DOHH2 (cell line): ENCODE data around the gene COL18A1.

Source experiments
- EZH2phosphoT487 ChIP-seq: fragments of 200-600 bp; sonication (generic); IDR thresholded peaks from 2 replicates; pipeline ENCODE4 v1.6.1; 2017; ENCODE audit warnings: borderline replicate concordance, mild to moderate bottlenecking, antibody characterized with exemption, low read length, moderate library complexity, mixed read lengths
- TF ChIP-seq, protein P1 (sequence below): fragments of 200-600 bp; sonication (generic); IDR thresholded peaks from one replicate; pipeline ENCODE4 v1.5.1; 2014; ENCODE audit warnings: antibody characterized with exemption, mild to moderate bottlenecking, low read depth, low read length; ENCODE audit not compliant: poor library complexity, severe bottlenecking

- TF ChIP-seq, protein P1, sequence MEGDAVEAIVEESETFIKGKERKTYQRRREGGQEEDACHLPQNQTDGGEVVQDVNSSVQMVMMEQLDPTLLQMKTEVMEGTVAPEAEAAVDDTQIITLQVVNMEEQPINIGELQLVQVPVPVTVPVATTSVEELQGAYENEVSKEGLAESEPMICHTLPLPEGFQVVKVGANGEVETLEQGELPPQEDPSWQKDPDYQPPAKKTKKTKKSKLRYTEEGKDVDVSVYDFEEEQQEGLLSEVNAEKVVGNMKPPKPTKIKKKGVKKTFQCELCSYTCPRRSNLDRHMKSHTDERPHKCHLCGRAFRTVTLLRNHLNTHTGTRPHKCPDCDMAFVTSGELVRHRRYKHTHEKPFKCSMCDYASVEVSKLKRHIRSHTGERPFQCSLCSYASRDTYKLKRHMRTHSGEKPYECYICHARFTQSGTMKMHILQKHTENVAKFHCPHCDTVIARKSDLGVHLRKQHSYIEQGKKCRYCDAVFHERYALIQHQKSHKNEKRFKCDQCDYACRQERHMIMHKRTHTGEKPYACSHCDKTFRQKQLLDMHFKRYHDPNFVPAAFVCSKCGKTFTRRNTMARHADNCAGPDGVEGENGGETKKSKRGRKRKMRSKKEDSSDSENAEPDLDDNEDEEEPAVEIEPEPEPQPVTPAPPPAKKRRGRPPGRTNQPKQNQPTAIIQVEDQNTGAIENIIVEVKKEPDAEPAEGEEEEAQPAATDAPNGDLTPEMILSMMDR, result no peak
- no peak for TF ChIP-seq EZH2phosphoT487
Measured at GRCh38 chr21:45557616-45558043, 152.7 kb downstream of the COL18A1 start.
